Keratinocyte (primary cell): ENCODE results near the gene GALNT3. TPM values are rescaled to one million over a fixed set of nuclear protein-coding genes. Genes with fewer than 3 reads are reported as not detected.

Experiments
- DNase-seq: peaks from one replicate; pipeline ENCODE4 v3.0.0-alpha.2; 2011; ENCODE audit warnings: low read depth, missing footprints, low spot score
- FAIRE-seq: peaks from 2 replicates; lab custom pipeline; 2011; peaks lifted over from hg19 to GRCh38; lab: Jason Lieb, UNC
- H2AFZ ChIP-seq: 2 replicates; pipeline ENCODE4 v1.6.0; 2012; ENCODE audit warnings: low read length, control low read depth, inconsistent platforms; ENCODE audit not compliant: control insufficient read depth
- H3K27ac ChIP-seq: 2 replicates; pipeline ENCODE4 v1.5.1; 2011; ENCODE audit warnings: low read length; ENCODE audit not compliant: control insufficient read depth, insufficient read depth
- H3K27me3 ChIP-seq: 3 replicates; pipeline ENCODE4 v1.6.0; 2011; ENCODE audit warnings: low read length; ENCODE audit not compliant: control insufficient read depth, insufficient read depth; ENCODE audit errors: extremely low read depth
- H3K36me3 ChIP-seq, 2 experiments: 2 replicates in 1 of 2; 3 replicates in 1 of 2; pipeline ENCODE4 v1.5.1; 2011; ENCODE audit warnings: low read length in 2 of 2, mild to moderate bottlenecking in 1 of 2; ENCODE audit not compliant: control insufficient read depth in 2 of 2, insufficient read depth in 2 of 2; ENCODE audit errors: extremely low read depth in 1 of 2
- H3K4me1 ChIP-seq: 3 replicates; pipeline ENCODE4 v1.5.1; 2011; ENCODE audit warnings: low read length; ENCODE audit not compliant: control insufficient read depth, insufficient read depth; ENCODE audit errors: extremely low read depth
- H3K4me2 ChIP-seq: 3 replicates; pipeline ENCODE4 v1.6.0; 2011; ENCODE audit warnings: low read depth, low read length; ENCODE audit not compliant: control insufficient read depth, insufficient read depth; ENCODE audit errors: extremely low read depth
- H3K4me3 ChIP-seq, 3 experiments: fragments of 200-600 bp in 1 of 3; sonication (generic) in 1 of 3; 2 replicates in 2 of 3; 3 replicates in 1 of 3; pipeline ENCODE4 v1.5.1; 2011 to 2016; ENCODE audit warnings: low read length in 3 of 3, mild to moderate bottlenecking in 3 of 3, control low read depth in 2 of 3, inconsistent platforms in 1 of 3, low read depth in 1 of 3, mixed read lengths in 1 of 3, mixed run types in 1 of 3, moderate library complexity in 1 of 3; ENCODE audit not compliant: control insufficient read depth in 2 of 3, insufficient read depth in 2 of 3; ENCODE audit errors: extremely low read depth in 1 of 3
- H3K79me2 ChIP-seq: 2 replicates; pipeline ENCODE4 v1.6.0; 2012; ENCODE audit warnings: low read length; ENCODE audit not compliant: control insufficient read depth, insufficient read depth
- H3K9ac ChIP-seq: 3 replicates; pipeline ENCODE4 v1.6.0; 2011; ENCODE audit warnings: low read length; ENCODE audit not compliant: control insufficient read depth, insufficient read depth; ENCODE audit errors: extremely low read depth
- H3K9me1 ChIP-seq: 3 replicates; pipeline ENCODE4 v1.6.0; 2011; ENCODE audit warnings: low read length; ENCODE audit not compliant: control insufficient read depth, insufficient read depth; ENCODE audit errors: extremely low read depth
- H3K9me3 ChIP-seq: 2 replicates; pipeline ENCODE4 v1.5.1; 2012; ENCODE audit warnings: low read depth, low read length; ENCODE audit not compliant: control insufficient read depth
- H4K20me1 ChIP-seq: 3 replicates; pipeline ENCODE4 v1.6.0; 2011; ENCODE audit warnings: low read length; ENCODE audit not compliant: control insufficient read depth, insufficient read depth; ENCODE audit errors: extremely low read depth
- EZH2 ChIP-seq: IDR thresholded peaks from one replicate; pipeline ENCODE4 v1.6.1; 2012; ENCODE audit warnings: inconsistent platforms, mild to moderate bottlenecking, low read length, moderate library complexity
- dilution Hi-C: fragments of 300-500 bp; cut with MboI; formaldehyde crosslinking; loops from one replicate; pipeline ENCODE4 v1.7.0; 2020; ENCODE audit warnings: low sequenced_read_pairs; ENCODE audit not compliant: extremely low pct_ligation_motif_present
- polyA plus RNA-seq, 5 experiments: library from polyadenylated mRNA; depleted of rRNA in 3 of 5; stranded (reverse) in 3 of 5; stranded (forward) in 1 of 5; unstranded in 1 of 5; fragments of >200 nt; gene quantifications; 1 replicate in 1 of 5; 2 replicates in 3 of 5; 3 replicates in 1 of 5; pipeline versions ENCODE4 v1.2.1 to v1.2.3, GENCODE V29; 2011 to 2012; ENCODE audit warnings: missing spikeins in 2 of 5, low read depth in 1 of 5, low replicate concordance in 1 of 5
- TF ChIP-seq, protein P1 (sequence below), 3 experiments: IDR thresholded peaks in 1 of 3; conservative IDR thresholded peaks in 1 of 3; optimal IDR thresholded peaks in 1 of 3; 2 replicates in 2 of 3; 3 replicates in 1 of 3; pipeline versions ENCODE3 to v1.5.1; 2011; ENCODE audit warnings: low read length in 3 of 3, mild to moderate bottlenecking in 3 of 3, moderate library complexity in 2 of 3, control low read depth in 1 of 3, inconsistent platforms in 1 of 3; ENCODE audit not compliant: insufficient read depth in 2 of 3; ENCODE audit errors: extremely low read depth in 1 of 3

GALNT3 gene
- polyA plus RNA-seq, 1 donor (not counting 4 experiments of a cell fraction or from before 2014, with no cell fraction given): 70.3 TPM

DNA sequence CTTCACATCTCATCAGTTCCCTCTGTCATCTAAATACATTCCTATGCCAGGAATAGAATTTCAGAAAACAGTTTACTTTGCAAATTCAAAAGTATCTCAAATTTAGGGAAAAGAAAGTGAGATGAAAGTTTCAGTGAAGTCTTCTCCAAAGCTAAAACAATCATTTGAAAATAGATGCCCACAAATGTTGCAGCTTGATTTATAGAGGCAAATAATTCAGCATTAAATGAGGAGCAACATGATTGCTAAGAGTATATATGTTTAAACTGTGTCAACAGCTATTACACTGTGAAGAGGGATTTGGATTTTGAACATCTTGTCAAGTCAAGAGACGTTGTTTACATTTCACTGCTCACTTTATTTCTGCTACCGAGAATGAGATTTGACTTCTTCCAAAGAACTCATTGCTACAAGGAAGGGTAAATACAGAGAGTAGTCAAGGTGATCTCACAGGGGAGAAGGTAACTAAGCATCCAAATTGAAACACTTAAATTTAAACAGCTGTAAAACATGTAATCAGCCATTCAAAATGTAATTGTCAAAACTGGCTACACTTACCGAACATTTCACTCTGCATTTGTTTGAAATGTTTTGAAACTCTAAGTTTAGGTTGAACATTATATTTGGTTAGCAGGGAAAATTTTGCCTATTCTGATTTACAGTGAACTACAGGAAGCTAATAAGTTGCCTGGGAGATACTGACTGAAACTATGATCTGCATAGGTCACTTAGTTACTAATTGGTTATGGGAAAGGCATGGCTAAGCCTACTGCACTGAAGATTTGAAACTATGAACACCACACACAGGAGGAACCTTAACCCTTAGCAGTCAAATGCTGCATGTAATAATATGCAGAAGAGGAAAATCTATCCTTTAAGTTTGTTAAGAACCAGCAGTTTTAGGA is 33.2 kb upstream of the GALNT3 start:
- no peaks in the 10 kb centered on the region for H3K27me3 ChIP-seq
- H3K9me1 ChIP-seq: no peaks in the 10 kb centered on the region
- TF ChIP-seq, protein P1, sequence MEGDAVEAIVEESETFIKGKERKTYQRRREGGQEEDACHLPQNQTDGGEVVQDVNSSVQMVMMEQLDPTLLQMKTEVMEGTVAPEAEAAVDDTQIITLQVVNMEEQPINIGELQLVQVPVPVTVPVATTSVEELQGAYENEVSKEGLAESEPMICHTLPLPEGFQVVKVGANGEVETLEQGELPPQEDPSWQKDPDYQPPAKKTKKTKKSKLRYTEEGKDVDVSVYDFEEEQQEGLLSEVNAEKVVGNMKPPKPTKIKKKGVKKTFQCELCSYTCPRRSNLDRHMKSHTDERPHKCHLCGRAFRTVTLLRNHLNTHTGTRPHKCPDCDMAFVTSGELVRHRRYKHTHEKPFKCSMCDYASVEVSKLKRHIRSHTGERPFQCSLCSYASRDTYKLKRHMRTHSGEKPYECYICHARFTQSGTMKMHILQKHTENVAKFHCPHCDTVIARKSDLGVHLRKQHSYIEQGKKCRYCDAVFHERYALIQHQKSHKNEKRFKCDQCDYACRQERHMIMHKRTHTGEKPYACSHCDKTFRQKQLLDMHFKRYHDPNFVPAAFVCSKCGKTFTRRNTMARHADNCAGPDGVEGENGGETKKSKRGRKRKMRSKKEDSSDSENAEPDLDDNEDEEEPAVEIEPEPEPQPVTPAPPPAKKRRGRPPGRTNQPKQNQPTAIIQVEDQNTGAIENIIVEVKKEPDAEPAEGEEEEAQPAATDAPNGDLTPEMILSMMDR (optimal IDR thresholded peaks at IDR 0.05 in 1 of 3, IDR thresholded peaks at IDR 0.05 in 1 of 3, conservative IDR thresholded peaks at IDR 0.05 in 1 of 3; ENCODE audit: extremely low read depth in 1 of 3, insufficient read depth in 2 of 3, low read length in 3 of 3): no peak
- TF ChIP-seq EZH2: no peak
- dilution Hi-C loops: no loop called here
- no peak overlapping the region for H3K4me2 ChIP-seq
- DNase-seq (no peak), FAIRE-seq (no peak)
- no peak overlapping the region for H3K27ac ChIP-seq
- no peak overlapping the region for H3K4me3 ChIP-seq
- no peaks in the 10 kb centered on the region for H3K9me3 ChIP-seq
- no peaks in the 10 kb centered on the region for H3K79me2 ChIP-seq
- H3K36me3 ChIP-seq: no peaks in the 10 kb centered on the region
- H3K4me1 ChIP-seq: peaks cover 3% of the 10 kb centered on the region
- no peak overlapping the region for H2AFZ ChIP-seq
- no peak overlapping the region for H3K9ac ChIP-seq
- no peaks in the 10 kb centered on the region for H4K20me1 ChIP-seq

- Histone ChIP-seq H3K9me3 (no peaks in the 10 kb centered on the region), H3K4me1 (no peaks in the 10 kb centered on the region), H3K27ac (no peak overlapping the region), H3K9me1 (no peaks in the 10 kb centered on the region), H2AFZ (no peak overlapping the region), H3K4me2 (no peak overlapping the region), H4K20me1 (no peaks in the 10 kb centered on the region), H3K9ac (no peak overlapping the region), H3K79me2 (no peaks in the 10 kb centered on the region), H3K36me3 (no peaks in the 10 kb centered on the region), H3K4me3 (no peak overlapping the region), H3K27me3 (no peaks in the 10 kb centered on the region)
- no peak for TF ChIP-seq EZH2
- TF ChIP-seq, protein P1 (optimal IDR thresholded peaks at IDR 0.05 in 1 of 3, IDR thresholded peaks at IDR 0.05 in 1 of 3, conservative IDR thresholded peaks at IDR 0.05 in 1 of 3; ENCODE audit: extremely low read depth in 1 of 3, insufficient read depth in 2 of 3, low read length in 3 of 3): no peak
- FAIRE-seq (no peak), DNase-seq (no peak)
- dilution Hi-C loops: no loop called here
Observed at GRCh38 chr2:165825041-165825440, 31.0 kb upstream of the GALNT3 start.
